Skeletal muscle tissue (tissue), 4 donors: ENCODE measurements around the gene MARCHF6. TPM values are rescaled to one million over a fixed set of nuclear protein-coding genes. Genes with fewer than 3 reads are reported as not detected.
"Not testable (repeated sequence)": the region's sequence is repeated elsewhere in the genome, so short reads cannot be mapped to it uniquely, and the experiment has no call there.

ENCODE experiments used
- H3K27ac ChIP-seq: one replicate; pipeline ENCODE4 v1.7.0; 2013; ENCODE audit warnings: mild to moderate bottlenecking, low read depth, low read length, inconsistent platforms
- H3K27me3 ChIP-seq, 3 donors: one replicate each; pipeline ENCODE4 v1.7.0; 2013; ENCODE audit warnings: low read length in 3 of 3; ENCODE audit not compliant: control insufficient read depth in 3 of 3, insufficient read depth in 3 of 3
- H3K36me3 ChIP-seq, 3 donors: one replicate each; pipeline ENCODE4 v1.7.0; 2013; ENCODE audit warnings: low read length in 3 of 3; ENCODE audit not compliant: control insufficient read depth in 3 of 3, insufficient read depth in 3 of 3
- H3K4me1 ChIP-seq, 3 donors: one replicate each; pipeline ENCODE4 v1.7.0; 2013; ENCODE audit warnings: low read length in 3 of 3, mild to moderate bottlenecking in 3 of 3; ENCODE audit not compliant: control insufficient read depth in 3 of 3, insufficient read depth in 3 of 3
- H3K4me3 ChIP-seq, 3 donors: one replicate each; pipeline ENCODE4 v1.7.0; 2013; ENCODE audit warnings: low read length in 3 of 3
- H3K9ac ChIP-seq, 3 donors: one replicate each; pipeline ENCODE4 v1.7.0; 2013; ENCODE audit warnings: low read length in 3 of 3, mild to moderate bottlenecking in 3 of 3, moderate library complexity in 2 of 3, low read depth in 1 of 3
- H3K9me3 ChIP-seq, 3 donors: one replicate each; pipeline ENCODE4 v1.7.0; 2013; ENCODE audit warnings: low read length in 3 of 3; ENCODE audit not compliant: control insufficient read depth in 3 of 3
- total RNA-seq: library from RNA; depleted of rRNA; stranded (reverse); fragments of >200 nt; gene quantifications from one replicate; pipeline ENCODE4 v1.2.3, GENCODE V29; 2014
- donor health status: Osteomylitis.

Gene MARCHF6
- total RNA-seq, 1 donor from 2014 or later, result 110 TPM

DNA sequence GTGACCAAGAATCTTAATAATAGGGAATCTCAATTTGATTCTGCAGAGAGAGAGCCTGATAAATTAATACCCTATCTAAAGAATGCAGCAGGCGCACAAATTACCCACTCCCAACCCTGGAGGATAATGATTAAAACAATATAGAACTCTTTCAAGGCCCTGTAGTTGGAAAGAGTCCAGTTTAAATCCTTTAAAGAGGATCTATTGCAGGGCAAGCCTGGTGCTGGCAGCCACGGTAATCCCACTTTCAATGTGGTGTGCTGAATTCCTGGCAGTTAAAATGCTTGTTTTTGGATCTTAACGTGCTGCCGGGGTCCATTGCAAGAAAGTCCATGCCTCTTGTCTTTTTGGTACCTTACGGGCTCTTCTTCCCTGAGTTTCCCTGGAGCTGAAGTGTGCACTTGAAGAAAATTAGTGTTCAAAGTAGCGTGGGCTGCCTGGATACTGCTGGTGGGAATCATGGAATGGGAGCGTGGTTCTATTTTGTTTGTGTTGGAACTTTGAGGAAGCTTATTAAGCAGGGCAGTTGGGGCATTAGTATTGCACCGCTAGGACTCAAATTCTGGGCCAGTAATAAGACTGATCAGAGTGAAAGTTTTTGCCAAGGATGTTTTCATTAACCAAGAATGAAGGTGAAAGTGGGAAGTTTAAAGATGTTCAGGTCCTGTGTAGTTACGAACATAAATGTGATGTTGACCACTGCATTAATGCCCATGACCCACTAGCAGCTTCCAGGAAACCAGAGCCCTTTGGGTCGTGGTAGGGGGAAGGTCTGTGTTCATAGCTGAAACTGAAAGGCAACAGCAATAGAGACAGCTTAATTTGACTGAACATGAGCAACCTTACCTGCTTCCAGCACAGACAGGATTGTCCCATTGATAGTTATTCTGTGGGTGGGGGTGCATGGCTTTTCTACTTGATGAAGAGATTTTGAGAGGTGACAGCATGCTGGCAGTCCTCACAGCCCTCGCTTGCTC, 20.8 kb downstream of the MARCHF6 start:
- H3K27me3 ChIP-seq, result no peaks in the 10 kb centered on the region
- no peaks in the 10 kb centered on the region for H3K9me3 ChIP-seq
- peak overlapping the region in 1 of 3 donors; percentile 1 for H3K4me3 ChIP-seq
- H3K27ac ChIP-seq, result no peak overlapping the region
- peaks cover 0 to 7% (median 6%) of the 10 kb centered on the region in 3 donors for H3K36me3 ChIP-seq
- H3K4me1 ChIP-seq, result peaks cover 32 to 50% (median 38%) of the 10 kb centered on the region in 3 donors
- no peak overlapping the region for H3K9ac ChIP-seq

DNA sequence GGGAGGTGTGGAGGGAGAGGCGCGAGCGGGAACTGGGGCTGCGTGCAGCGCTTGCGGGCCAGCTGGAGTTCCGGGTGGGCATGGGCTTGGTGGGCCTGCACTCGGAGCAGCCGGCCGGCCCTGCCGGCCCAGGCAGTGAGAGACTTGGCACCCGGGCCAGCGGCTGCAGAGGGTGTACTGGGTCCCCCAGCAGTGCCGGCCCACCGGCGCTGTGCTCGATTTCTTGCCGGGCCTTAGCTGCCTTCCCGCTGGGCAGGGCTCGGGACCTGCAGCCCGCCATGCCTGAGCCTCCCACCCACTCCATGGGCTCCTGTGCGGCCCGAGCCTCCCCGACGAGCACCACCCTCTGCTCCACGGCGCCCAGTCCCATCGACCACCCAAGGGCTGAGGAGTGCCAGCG, 21.7 kb downstream of the MARCHF6 start:
- peaks cover 32 to 50% (median 36%) of the 10 kb centered on the region in 3 donors for H3K4me1 ChIP-seq

DNA sequence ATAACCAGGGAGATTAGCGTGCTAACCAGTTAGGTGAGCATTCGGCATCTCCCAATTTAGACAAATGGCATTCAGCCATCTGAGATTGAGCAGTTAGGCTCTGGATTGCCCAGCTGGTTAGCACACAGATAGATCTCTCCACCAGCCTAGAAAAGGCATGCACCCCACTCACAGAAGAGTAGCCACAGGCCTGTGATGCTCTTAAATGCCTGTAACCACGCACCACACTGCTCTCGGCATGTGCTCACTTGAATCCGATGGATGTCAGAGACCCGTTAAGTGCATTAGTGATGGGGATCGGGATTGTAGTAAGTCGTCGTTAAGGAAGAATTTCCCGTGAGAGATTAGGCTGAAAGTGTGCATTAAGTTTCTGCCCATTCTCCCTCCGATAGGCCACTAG, 23.0 kb downstream of the MARCHF6 start:
- Histone ChIP-seq H3K36me3 (peaks cover 0 to 10% (median 6%) of the 10 kb centered on the region in 3 donors), H3K9me3 (no peaks in the 10 kb centered on the region), H3K4me1 (peaks cover 28 to 46% (median 32%) of the 10 kb centered on the region in 3 donors), H3K27ac (no peak overlapping the region), H3K27me3 (no peaks in the 10 kb centered on the region), H3K9ac (no peak overlapping the region), H3K4me3 (peak overlapping the region in 2 of 3 donors; percentile 14)

More for the DNA sequence above, 21.7 kb downstream of the MARCHF6 start:
- not testable (repeated sequence) for H3K4me3 ChIP-seq, H3K9me3 ChIP-seq, H3K9ac ChIP-seq, H3K27ac ChIP-seq, H3K36me3 ChIP-seq, H3K27me3 ChIP-seq

DNA sequence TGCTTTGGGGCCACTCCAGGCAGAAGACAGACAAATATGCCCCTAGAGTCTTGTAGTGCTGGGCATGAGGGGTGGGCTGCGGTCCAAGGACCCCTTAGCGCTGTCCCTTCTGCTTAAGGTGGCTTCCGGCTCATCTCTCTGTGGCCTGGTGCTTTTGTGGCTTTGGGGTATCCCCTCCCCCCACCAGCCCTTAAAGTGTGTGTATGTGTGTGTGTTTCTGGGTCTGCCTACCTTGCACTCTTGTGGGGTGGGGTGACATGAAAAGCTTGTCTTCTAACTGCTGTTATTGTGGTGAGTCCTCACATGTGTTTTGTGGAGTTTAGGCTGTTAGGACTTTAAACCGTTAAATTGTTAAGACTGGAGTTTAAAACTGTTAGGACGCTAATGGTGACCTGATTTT, 23.6 kb downstream of the MARCHF6 start:
- Histone ChIP-seq H3K4me3 (peak overlapping the region in 1 of 3 donors; percentile 51), H3K27me3 (no peaks in the 10 kb centered on the region), H3K4me1 (peaks cover 24 to 40% (median 32%) of the 10 kb centered on the region in 3 donors), H3K9me3 (no peaks in the 10 kb centered on the region), H3K36me3 (peaks cover 0 to 10% (median 6%) of the 10 kb centered on the region in 3 donors), H3K27ac (no peak overlapping the region), H3K9ac (no peak overlapping the region)

DNA sequence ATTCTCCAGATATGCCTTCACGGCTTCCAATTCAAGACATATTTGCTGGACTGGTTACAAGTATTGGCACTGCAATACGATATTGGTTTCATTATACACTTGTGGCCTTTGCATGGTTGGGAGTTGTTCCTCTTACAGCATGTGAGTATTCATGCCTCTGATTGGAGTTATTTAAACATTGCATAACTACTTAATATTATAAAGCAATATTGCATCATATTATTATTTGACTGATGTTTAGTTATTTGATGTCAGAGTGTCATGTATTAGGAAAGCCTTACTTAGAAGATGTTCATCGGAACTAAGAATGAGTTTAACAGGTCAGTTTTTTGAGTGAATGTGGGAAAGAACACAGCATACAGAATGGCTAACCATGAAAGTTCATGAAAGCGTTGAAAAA, 28.3 kb downstream of the MARCHF6 start:
- Histone ChIP-seq H3K9me3 (no peaks in the 10 kb centered on the region), H3K36me3 (peaks cover 0 to 21% (median 1%) of the 10 kb centered on the region in 3 donors), H3K4me1 (peaks cover 3 to 15% (median 9%) of the 10 kb centered on the region in 3 donors), H3K27me3 (no peaks in the 10 kb centered on the region), H3K9ac (no peak overlapping the region), H3K4me3 (no peak overlapping the region), H3K27ac (no peak overlapping the region)

DNA sequence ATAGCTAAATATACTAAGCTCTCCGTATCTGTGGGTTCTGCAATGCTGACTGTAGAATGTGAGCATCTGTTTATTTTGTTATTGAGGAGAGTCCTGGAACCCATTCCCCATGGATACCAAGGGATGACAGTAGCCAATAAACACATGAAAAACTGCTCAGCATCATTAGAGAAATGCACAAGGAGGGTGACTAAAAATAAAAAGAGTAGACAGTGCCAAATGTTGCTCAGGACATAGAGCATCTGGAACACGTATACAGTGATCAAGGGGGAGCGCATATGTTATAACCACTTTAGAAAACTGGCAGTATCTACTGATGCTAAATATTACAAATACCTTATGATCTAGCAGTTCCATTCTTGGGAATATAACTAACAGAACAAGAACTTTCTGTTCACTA, 31.0 kb downstream of the MARCHF6 start:
- H3K4me1 ChIP-seq, result peaks cover 0 to 3% (median 3%) of the 10 kb centered on the region in 3 donors
- H3K9ac ChIP-seq, result no peak overlapping the region
- no peaks in the 10 kb centered on the region for H3K9me3 ChIP-seq
- H3K36me3 ChIP-seq, result peaks cover 0 to 25% (median 10%) of the 10 kb centered on the region in 3 donors
- H3K27me3 ChIP-seq, result no peaks in the 10 kb centered on the region
- no peak overlapping the region for H3K4me3 ChIP-seq
- no peak overlapping the region for H3K27ac ChIP-seq

DNA sequence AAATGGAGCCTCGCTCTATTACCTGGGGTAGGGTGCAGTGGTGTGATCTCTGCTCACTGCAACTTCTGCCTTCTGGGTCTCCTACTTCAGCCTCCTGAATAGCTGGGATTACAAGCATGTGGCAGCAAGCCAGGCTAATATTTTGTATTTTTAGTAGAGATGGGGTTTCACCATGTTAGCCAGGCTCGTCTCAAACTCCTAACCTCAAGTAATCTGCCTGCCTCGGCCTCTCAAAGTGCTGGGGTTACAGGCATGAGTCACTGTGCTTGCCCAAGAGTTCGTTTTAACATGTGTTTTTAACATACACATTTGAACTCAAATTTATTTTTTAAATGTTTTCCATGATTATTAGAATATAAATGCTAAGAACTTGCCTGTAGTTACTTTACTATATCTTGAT, 34.2 kb downstream of the MARCHF6 start:
- H3K27me3 ChIP-seq, result no peaks in the 10 kb centered on the region
- H3K9ac ChIP-seq, result no peak overlapping the region
- peaks cover 9 to 39% (median 33%) of the 10 kb centered on the region in 3 donors for H3K36me3 ChIP-seq
- peaks cover 0 to 3% (median 3%) of the 10 kb centered on the region in 3 donors for H3K4me1 ChIP-seq
- no peaks in the 10 kb centered on the region for H3K9me3 ChIP-seq
- no peak overlapping the region for H3K4me3 ChIP-seq
- no peak overlapping the region for H3K27ac ChIP-seq

DNA sequence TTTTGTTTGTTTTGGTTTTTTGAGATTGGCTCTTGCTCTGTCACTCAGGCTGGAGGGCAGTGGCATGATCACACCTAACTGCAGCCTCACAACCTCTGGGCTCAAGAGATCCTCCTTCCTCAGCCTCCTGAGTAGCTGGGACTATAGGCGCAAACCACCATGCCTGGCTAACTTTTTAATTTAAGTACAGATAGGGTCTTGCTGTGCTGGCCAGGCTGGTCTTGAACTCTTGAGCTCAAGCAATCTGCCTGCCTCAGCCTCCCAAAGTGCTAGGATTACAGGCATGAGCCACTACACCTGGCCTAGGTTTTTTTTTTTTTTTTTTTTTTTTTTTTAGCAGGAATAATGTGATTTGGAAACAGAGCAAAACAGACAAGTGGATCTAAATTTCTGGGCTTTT, 37.6 kb downstream of the MARCHF6 start:
- H3K9me3 ChIP-seq, result no peaks in the 10 kb centered on the region
- no peaks in the 10 kb centered on the region for H3K4me1 ChIP-seq
- peaks cover 21 to 54% (median 49%) of the 10 kb centered on the region in 3 donors for H3K36me3 ChIP-seq
- H3K27ac ChIP-seq, result no peak overlapping the region
- no peaks in the 10 kb centered on the region for H3K27me3 ChIP-seq
- H3K4me3 ChIP-seq, result no peak overlapping the region
- H3K9ac ChIP-seq, result no peak overlapping the region

DNA sequence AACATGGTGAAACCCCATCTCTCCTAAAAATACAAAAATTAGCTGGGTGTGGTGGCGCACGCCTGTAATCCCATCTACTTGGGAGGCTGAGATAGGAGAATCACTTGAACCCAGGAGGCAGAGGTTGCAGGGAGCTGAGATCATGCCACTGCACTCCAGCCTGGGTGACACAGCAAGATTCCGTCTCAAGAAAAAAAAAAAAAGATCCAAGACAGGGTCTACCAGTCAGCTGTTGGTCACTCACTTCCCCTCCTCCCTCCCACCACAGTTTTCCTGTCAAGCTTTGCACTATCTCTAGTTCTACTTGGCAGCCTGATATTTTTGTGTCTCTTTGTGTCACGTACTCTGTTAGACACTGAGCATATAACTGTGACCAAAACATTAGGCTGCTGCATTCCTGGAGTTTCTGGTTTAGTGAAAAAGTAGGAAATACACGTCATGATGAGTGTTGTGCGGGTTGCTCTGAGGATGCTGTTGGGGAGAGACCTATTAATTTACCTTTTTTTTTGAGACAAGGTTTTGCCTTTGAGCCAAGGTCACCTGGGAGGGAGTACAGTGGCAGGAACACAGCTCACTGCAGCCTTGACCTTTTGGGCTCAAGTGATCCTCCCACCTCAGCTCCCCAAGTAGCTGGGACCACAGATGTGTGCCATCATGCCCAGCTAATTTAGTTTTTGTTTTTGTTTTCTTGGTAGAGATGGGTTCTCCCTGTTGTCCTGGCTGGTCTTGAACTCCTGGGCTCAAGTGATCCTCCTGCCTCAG, 39.3 kb downstream of the MARCHF6 start:
- not testable (repeated sequence) for H3K27me3 ChIP-seq, H3K4me1 ChIP-seq, H3K4me3 ChIP-seq, H3K9ac ChIP-seq, H3K27ac ChIP-seq, H3K9me3 ChIP-seq
- peaks cover 25 to 57% (median 55%) of the 10 kb centered on the region in 3 donors for H3K36me3 ChIP-seq
